H1 (cell line): ENCODE data around the gene FOXO6. TPM values are rescaled to one million over a fixed set of nuclear protein-coding genes. Genes with fewer than 3 reads are reported as not detected.

Experiments used
- CTCF ChIA-PET: fragments of 300-600 bp; sonication (Branson Sonifier 250); formaldehyde crosslinking; loops from one replicate; lab custom pipeline; 2021; ENCODE audit not compliant: partially characterized antibody; lab: Charles Lee
- POLR2A ChIA-PET: fragments of 300-600 bp; sonication (Branson Sonifier 250); formaldehyde crosslinking; loops from one replicate; lab custom pipeline; 2021; ENCODE audit warnings: inconsistent platforms; ENCODE audit not compliant: partially characterized antibody; lab: Charles Lee
- DNase-seq, 2 experiments: peaks; one replicate each; pipeline versions ENCODE4 v3.0.0 to v3.0.0-alpha.2; 2010 to 2022; ENCODE audit warnings: low spot score in 2 of 2, low read depth in 1 of 2, mixed read lengths in 1 of 2
- FAIRE-seq: peaks from 2 replicates; lab custom pipeline; 2011; peaks lifted over from hg19 to GRCh38; lab: Jason Lieb, UNC
- H2AFZ ChIP-seq: 2 replicates; pipeline ENCODE4 v1.8.1; 2012; ENCODE audit warnings: low read length, inconsistent platforms
- H2AK5ac ChIP-seq: 2 replicates; pipeline ENCODE4 v1.6.1; 2013; ENCODE audit warnings: low read depth, low read length
- H2BK120ac ChIP-seq: replicated peaks from 2 replicates; pipeline ENCODE3; 2013; ENCODE audit warnings: low read depth, low read length, inconsistent platforms
- H2BK12ac ChIP-seq: 2 replicates; pipeline ENCODE4 v1.6.1; 2013; ENCODE audit warnings: low read depth, low read length
- H2BK15ac ChIP-seq: 2 replicates; pipeline ENCODE4 v1.6.1; 2013; ENCODE audit warnings: low read length
- H2BK20ac ChIP-seq: 2 replicates; pipeline ENCODE4 v1.6.1; 2013; ENCODE audit warnings: low read length
- H2BK5ac ChIP-seq: 2 replicates; pipeline ENCODE4 v1.6.1; 2013; ENCODE audit warnings: low read depth, low read length
- H3K14ac ChIP-seq: 2 replicates; pipeline ENCODE4 v1.6.1; 2013; ENCODE audit warnings: inconsistent platforms; ENCODE audit not compliant: insufficient read length
- H3K18ac ChIP-seq: 2 replicates; pipeline ENCODE4 v1.6.1; 2013; ENCODE audit warnings: low read length; ENCODE audit errors: extremely low read depth
- H3K23ac ChIP-seq: 2 replicates; pipeline ENCODE4 v1.6.1; 2013; ENCODE audit warnings: inconsistent platforms; ENCODE audit not compliant: insufficient read length
- H3K23me2 ChIP-seq: 2 replicates; pipeline ENCODE4 v1.6.1; 2013; ENCODE audit warnings: low read depth, low read length
- H3K27ac ChIP-seq: 2 replicates; pipeline ENCODE4 v1.6.1; 2011; ENCODE audit warnings: low read depth, low read length, inconsistent platforms
- H3K27me3 ChIP-seq, 4 experiments: replicated peaks in 1 of 4; 1 replicate in 1 of 4; 2 replicates in 3 of 4; pipeline versions ENCODE4 v1.6.1 to v1.8.1; 2011 to 2013; ENCODE audit warnings: low read length in 3 of 4, mild to moderate bottlenecking in 3 of 4, inconsistent platforms in 2 of 4, mixed read lengths in 2 of 4, moderate library complexity in 1 of 4; ENCODE audit not compliant: control insufficient read depth in 3 of 4, insufficient read depth in 3 of 4; ENCODE audit errors: extremely low read depth in 1 of 4
- H3K36me3 ChIP-seq, 4 experiments: 2 replicates each; pipeline versions ENCODE4 v1.6.1 to v1.8.1; 2011 to 2013; ENCODE audit warnings: mild to moderate bottlenecking in 4 of 4, low read length in 3 of 4, moderate library complexity in 2 of 4, control low read depth in 1 of 4, inconsistent platforms in 1 of 4; ENCODE audit not compliant: insufficient read depth in 4 of 4, control insufficient read depth in 2 of 4
- H3K4ac ChIP-seq: replicated peaks from 2 replicates; pipeline ENCODE3; 2013; ENCODE audit warnings: low read length, low read depth, mixed read lengths, inconsistent platforms; ENCODE audit not compliant: insufficient read length
- H3K4me1 ChIP-seq, 4 experiments: replicated peaks in 1 of 4; 1 replicate in 1 of 4; 2 replicates in 3 of 4; pipeline versions ENCODE4 v1.6.1 to v1.8.1; 2011 to 2013; ENCODE audit warnings: low read length in 3 of 4, inconsistent platforms in 2 of 4, mixed read lengths in 1 of 4; ENCODE audit not compliant: insufficient read depth in 4 of 4, control insufficient read depth in 3 of 4
- H3K4me2 ChIP-seq, 2 experiments: 2 replicates each; pipeline versions ENCODE4 v1.6.1 to v1.8.1; 2011 to 2013; ENCODE audit warnings: low read depth in 2 of 2, low read length in 2 of 2, control low read depth in 1 of 2, inconsistent platforms in 1 of 2, mild to moderate bottlenecking in 1 of 2; ENCODE audit not compliant: insufficient read depth in 1 of 2
- H3K4me3 ChIP-seq, 4 experiments: fragments of 200-600, 300-600 bp in 1 of 4; sonication (generic), shearing (Covaris generic), sonication (Bioruptor Twin) in 1 of 4; 2 replicates each; pipeline versions ENCODE4 v1.5.1 to v1.8.1; 2011 to 2016; ENCODE audit warnings: low read length in 4 of 4, low read depth in 3 of 4, control low read depth in 2 of 4, inconsistent platforms in 2 of 4, mild to moderate bottlenecking in 2 of 4, mixed read lengths in 1 of 4, moderate library complexity in 1 of 4; ENCODE audit not compliant: insufficient read depth in 2 of 4; ENCODE audit errors: extremely low read depth in 1 of 4
- H3K56ac ChIP-seq: replicated peaks from 2 replicates; pipeline ENCODE3; 2013; ENCODE audit warnings: low read depth, mild to moderate bottlenecking, mixed read lengths, low read length, inconsistent platforms; ENCODE audit not compliant: insufficient read length
- H3K79me1 ChIP-seq: 2 replicates; pipeline ENCODE4 v1.6.1; 2013; ENCODE audit warnings: low read depth, low read length, control low read depth
- H3K79me2 ChIP-seq, 2 experiments: 2 replicates each; pipeline versions ENCODE4 v1.6.1 to v1.8.1; 2012 to 2013; ENCODE audit warnings: low read length in 2 of 2, mild to moderate bottlenecking in 2 of 2, inconsistent platforms in 1 of 2; ENCODE audit not compliant: insufficient read depth in 2 of 2, control insufficient read depth in 1 of 2
- H3K9ac ChIP-seq, 4 experiments: replicated peaks in 1 of 4; 1 replicate in 1 of 4; 2 replicates in 3 of 4; pipeline versions ENCODE4 v1.6.1 to v1.8.1; 2011 to 2013; ENCODE audit warnings: low read depth in 3 of 4, low read length in 3 of 4, control low read depth in 2 of 4, mild to moderate bottlenecking in 2 of 4, moderate library complexity in 2 of 4, inconsistent platforms in 1 of 4; ENCODE audit errors: extremely low read depth in 1 of 4
- H3K9me3 ChIP-seq, 2 experiments: 2 replicates each; pipeline versions ENCODE4 v1.6.1 to v1.8.1; 2012 to 2013; ENCODE audit warnings: mild to moderate bottlenecking in 2 of 2, moderate library complexity in 2 of 2, control low read depth in 1 of 2, inconsistent platforms in 1 of 2, low read depth in 1 of 2, low read length in 1 of 2, mixed read lengths in 1 of 2; ENCODE audit not compliant: insufficient read depth in 2 of 2
- H4K20me1 ChIP-seq, 2 experiments: replicated peaks in 1 of 2; 2 replicates each; pipeline versions ENCODE3 to v1.8.1; 2011 to 2013; ENCODE audit warnings: inconsistent platforms in 2 of 2, low read length in 2 of 2, mild to moderate bottlenecking in 1 of 2; ENCODE audit not compliant: insufficient read depth in 2 of 2, control insufficient read depth in 1 of 2
- H4K5ac ChIP-seq: 2 replicates; pipeline ENCODE4 v1.6.1; 2013; ENCODE audit warnings: low read length, low read depth, mixed read lengths, inconsistent platforms; ENCODE audit not compliant: insufficient read length
- H4K8ac ChIP-seq: 2 replicates; pipeline ENCODE4 v1.8.0; 2013; ENCODE audit warnings: mild to moderate bottlenecking, moderate library complexity, low read length, inconsistent platforms; ENCODE audit not compliant: insufficient read depth; ENCODE audit errors: extremely low read depth
- H4K91ac ChIP-seq: replicated peaks from 2 replicates; pipeline ENCODE3; 2013; ENCODE audit warnings: low read length, mixed read lengths, inconsistent platforms; ENCODE audit not compliant: insufficient read length
- CTBP2 ChIP-seq: IDR thresholded peaks from 2 replicates; pipeline ENCODE4 v1.7.0; 2011; ENCODE audit warnings: borderline replicate concordance, mild to moderate bottlenecking, moderate library complexity, mixed read lengths, low read length; ENCODE audit not compliant: insufficient read depth, insufficient read length
- EGR1 ChIP-seq: IDR thresholded peaks from 2 replicates; pipeline ENCODE4 v1.6.1; 2011; ENCODE audit warnings: low read depth, low read length, borderline replicate concordance
- EZH2 ChIP-seq: fragments of 200-600 bp; sonication (generic); IDR thresholded peaks from 2 replicates; pipeline ENCODE4 v1.7.1; 2012; ENCODE audit warnings: low read depth, mild to moderate bottlenecking, moderate library complexity, low read length, inconsistent platforms; ENCODE audit not compliant: severe bottlenecking
- NANOG ChIP-seq: IDR thresholded peaks from 2 replicates; pipeline ENCODE4 v1.6.1; 2011; ENCODE audit warnings: low read length, low read depth, mild to moderate bottlenecking, inconsistent platforms; ENCODE audit not compliant: insufficient read depth, poor library complexity, severe bottlenecking
- POLR2A ChIP-seq, 2 experiments: IDR thresholded peaks; 1 replicate in 1 of 2; 2 replicates in 1 of 2; pipeline ENCODE4 v1.6.1; 2011; ENCODE audit warnings: low read depth in 2 of 2, low read length in 2 of 2, mild to moderate bottlenecking in 2 of 2; ENCODE audit errors: control extremely low read depth in 1 of 2
- SUZ12 ChIP-seq: fragments of 200-600 bp; sonication (generic); IDR thresholded peaks from 2 replicates; pipeline ENCODE4 v1.6.1; 2012; ENCODE audit warnings: mild to moderate bottlenecking, inconsistent platforms, low read length, moderate library complexity, mixed read lengths
- WGBS, 2 experiments: shearing (Covaris generic) in 1 of 2; methylation state at CpG; one replicate each; pipeline versions ENCODE4 v1.1.6 to v1.1.7; 2013 to 2015; ENCODE audit warnings: low lambda C conversion rate in 2 of 2, mixed read lengths in 2 of 2, inconsistent platforms in 1 of 2, low coverage in 1 of 2, missing lambda C conversion rate in 1 of 2; ENCODE audit not compliant: insufficient replicate concordance in 2 of 2, insufficient coverage in 1 of 2, insufficient read length in 1 of 2; ENCODE audit errors: extremely low coverage in 1 of 2, missing lambda C conversion rate in 1 of 2; 5-methylcytosine and 5-hydroxymethylcytosine counted together
- polyA plus RNA-seq, 7 experiments: library from polyadenylated mRNA; depleted of rRNA in 3 of 7; stranded (reverse) in 5 of 7; unstranded in 2 of 7; fragments of >200 nt in 5 of 7; fragments of 200-250 nt in 2 of 7; gene quantifications; 1 replicate in 5 of 7; 2 replicates in 1 of 7; 4 replicates in 1 of 7; pipeline versions ENCODE4 v1.2.1 to v1.2.3, GENCODE V29; 2011 to 2013; ENCODE audit warnings: missing spikeins in 2 of 7, mixed read lengths in 2 of 7
- total RNA-seq: library from RNA; stranded (reverse); fragmentation: NEBNext Ultra II Directional; extraction: Animal tissue kit (Norgen Biotek cat#: 25700); gene quantifications from 2 replicates; pipeline ENCODE4 v1.2.1, GENCODE V29; 2021

The FOXO6 gene
- total and polyA plus RNA-seq, 2 of the 8 experiments (the other 6 are each of a cell fraction or from before 2014, with no cell fraction given), result 0.59 to 3.0 TPM

GRCh38 chr1:41362749-41363590 lies 1.7 kb downstream of the FOXO6 start:
- H3K36me3 ChIP-seq, result no peaks in the 10 kb centered on the region
- FAIRE-seq, result no peak
- no peak overlapping the region for H2BK120ac ChIP-seq
- H3K27ac ChIP-seq, result no peak overlapping the region
- POLR2A ChIA-PET, result interaction anchor here (0.9 to 2.5 kb wide), 11 partner anchors 9 to 60 kb away, joined by 3 to 6 read pairs (median 3); no protein-coding TSS in a partner anchor
- DNase-seq, result no peak
- no peak overlapping the region for H3K56ac ChIP-seq
- H3K27me3 ChIP-seq, result peaks cover 21 to 48% (median 41%) of the 10 kb centered on the region in 4 experiments
- peaks cover 10 to 55% (median 40%) of the 10 kb centered on the region in 4 experiments for H3K4me1 ChIP-seq
- no peaks in the 10 kb centered on the region for H3K79me1 ChIP-seq
- H2BK12ac ChIP-seq, result peak overlapping the region; percentile 60; the same call in 1 of the 2 replicates
- TF ChIP-seq POLR2A (IDR thresholded peaks at IDR 0.05; ENCODE audit: control extremely low read depth in 1 of 2, low read depth in 2 of 2, low read length in 2 of 2) (no peak), NANOG (no peak), EZH2 (peak; percentile 20), SUZ12 (no peak), EGR1 (no peak), CTBP2 (no peak)
- no peak overlapping the region for H4K91ac ChIP-seq
- no peak overlapping the region for H2BK5ac ChIP-seq
- H3K4me2 ChIP-seq, result peak overlapping the region; percentile 85 to 96
- 0 out of 2 replicates have a peak overlapping the region, but pooled peaks have one; percentile 7 for H2BK20ac ChIP-seq
- CTCF ChIA-PET, result interaction anchor here (0.6 to 11.6 kb wide), 20 partner anchors 8 to 79 kb away, joined by 3 to 173 read pairs (median 5); no protein-coding TSS in a partner anchor
- H2BK15ac ChIP-seq, result peak overlapping the region; percentile 95
- H3K9me3 ChIP-seq, result no peaks in the 10 kb centered on the region
- H3K4me3 ChIP-seq, result peak overlapping the region; percentile 40 to 67 (median 44); a peak in 5 of 8 replicates
- no peak overlapping the region for H2AK5ac ChIP-seq
- peaks cover 5 to 11% of the 10 kb centered on the region in 2 experiments for H4K20me1 ChIP-seq
- H4K8ac ChIP-seq, result no peak overlapping the region
- no peak overlapping the region for H3K14ac ChIP-seq
- H3K79me2 ChIP-seq, result no peaks in the 10 kb centered on the region
- 36% methylated on average over 8 of the region's 8 CpGs; no CpG with 5 or more reads in 1 of the 2 experiments for whole genome bisulfite sequencing, 2 experiments
- peaks cover 25% of the 10 kb centered on the region for H3K23me2 ChIP-seq
- H2AFZ ChIP-seq, result no peak overlapping the region
- H4K5ac ChIP-seq, result no peak overlapping the region
- no peak overlapping the region for H3K4ac ChIP-seq
- H3K9ac ChIP-seq, result no peak overlapping the region
- H3K23ac ChIP-seq, result no peak overlapping the region
- no peak overlapping the region for H3K18ac ChIP-seq
